DLD1 (cell line): ENCODE data around the gene SEMA3D.
"Not testable (repeated sequence)": the region's sequence is repeated elsewhere in the genome, so short reads cannot be mapped to it uniquely, and the experiment has no call there.

Experiments used
- in situ Hi-C: cut with HindIII; loops from 2 replicates; pipeline ENCODE4 v1.10.0; 2017; ENCODE audit warnings: low sequenced_read_pairs

SEMA3D gene

GRCh38 chr7:85001495-85002345 is 185.1 kb downstream of the SEMA3D start:
- in situ Hi-C loops = loop anchor here (25.0 kb wide), 1 partner anchor 1064 kb away; no protein-coding TSS in a partner anchor

GRCh38 chr7:85000735-85001350 is 186.0 kb downstream of the SEMA3D start:
- in situ Hi-C loops = loop anchor here (25.0 kb wide), 1 partner anchor 1064 kb away; no protein-coding TSS in a partner anchor

DNA sequence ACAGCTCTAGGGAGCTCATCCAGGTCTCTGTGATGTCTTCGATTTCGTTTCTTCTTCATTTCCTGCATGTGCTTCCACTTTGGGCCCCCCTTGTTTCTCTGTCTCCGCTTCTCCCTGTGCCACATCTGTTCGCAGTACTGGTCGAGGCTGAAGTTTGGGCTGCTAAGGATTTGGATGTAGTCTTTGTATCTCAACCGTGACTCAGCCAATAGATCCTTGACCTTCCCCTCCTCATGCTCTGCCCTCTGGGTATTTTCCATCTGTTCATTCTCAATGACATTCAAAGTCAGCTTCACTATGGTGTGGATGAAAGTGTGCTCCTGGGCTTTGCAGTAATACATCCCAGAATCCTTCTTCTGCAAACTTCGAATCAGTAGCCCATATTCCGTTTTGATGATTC is 187.4 kb downstream of the SEMA3D start:
- in situ Hi-C loops = no loop called here

GRCh38 chr7:84998665-84999064 is 188.2 kb downstream of the SEMA3D start:
- in situ Hi-C loops = no loop called here

DNA sequence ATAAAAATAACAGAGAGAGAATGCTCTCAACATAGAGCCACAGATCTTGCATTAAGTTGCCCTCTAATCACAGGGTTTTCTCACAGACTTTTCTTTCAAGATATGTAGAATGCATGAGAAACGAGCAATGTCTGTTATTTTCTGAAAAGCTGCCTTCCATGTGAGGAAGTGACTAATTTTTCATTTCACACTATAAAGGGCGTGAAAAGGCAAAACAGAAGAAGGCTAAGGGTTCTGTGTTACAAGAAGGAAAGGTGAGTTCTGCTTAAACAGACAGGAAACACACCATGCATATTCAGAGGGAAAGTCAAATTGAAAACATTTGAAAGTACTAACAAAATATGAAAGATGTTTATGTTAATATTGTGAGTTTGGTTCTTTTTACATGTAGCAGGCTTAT is 189.2 kb downstream of the SEMA3D start:
- in situ Hi-C loops = no loop called here

- in situ Hi-C loops = not testable (repeated sequence)
Observed at GRCh38 chr7:84992954-84993353, 193.9 kb downstream of the SEMA3D start.

DNA sequence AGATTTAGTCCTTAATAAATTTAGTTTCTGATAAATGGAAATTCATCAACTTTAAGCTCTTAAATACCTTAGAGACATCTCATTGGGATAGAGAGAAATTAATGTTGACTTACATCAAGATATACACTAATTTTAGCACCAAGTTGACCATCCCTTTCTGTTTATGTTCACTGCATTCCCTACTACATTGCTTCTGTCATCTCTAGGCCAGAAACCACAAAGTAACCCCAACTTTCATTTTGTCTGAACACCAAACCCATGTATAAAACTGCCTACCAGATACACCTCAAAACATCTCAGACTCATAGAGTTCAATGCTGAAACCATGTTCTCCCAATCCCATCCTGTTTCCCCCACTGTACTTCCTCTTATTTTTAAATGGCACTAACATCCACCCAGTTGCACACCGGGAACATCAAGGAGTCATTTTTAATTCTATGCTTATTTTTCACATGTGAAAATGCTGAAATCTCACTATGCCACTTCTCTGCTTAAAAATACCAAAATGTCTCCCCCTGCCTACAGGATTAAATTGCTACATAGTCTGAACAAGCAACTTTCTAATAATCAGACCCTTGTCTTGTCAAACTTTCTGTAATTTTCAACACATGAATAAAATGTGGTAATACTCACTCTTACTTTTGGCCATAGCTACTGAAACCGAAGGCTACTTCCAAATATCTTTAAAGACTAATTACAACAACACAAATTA is 201.6 kb downstream of the SEMA3D start:
- in situ Hi-C loops = no loop called here

DNA sequence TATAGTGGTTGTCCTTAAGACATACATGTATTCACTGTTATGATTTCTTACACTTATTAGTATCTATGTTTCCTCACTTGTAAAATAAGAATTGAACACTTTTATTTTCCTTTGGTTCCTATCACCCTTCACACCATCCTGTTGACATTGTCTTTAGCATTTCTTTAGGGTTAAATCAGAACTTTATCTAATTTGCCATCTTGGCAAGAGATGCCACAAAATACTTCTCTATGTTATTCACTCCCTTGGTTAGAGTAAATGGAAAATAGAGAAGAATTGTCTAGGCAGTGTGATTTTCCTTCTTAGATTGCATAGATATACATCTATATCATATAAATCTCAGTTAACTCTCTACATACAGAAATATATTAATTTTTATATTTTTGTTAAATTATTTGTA is 204.7 kb downstream of the SEMA3D start:
- in situ Hi-C loops = no loop called here

GRCh38 chr7:84981055-84981976 is 205.5 kb downstream of the SEMA3D start:
- in situ Hi-C loops = no loop called here

DNA sequence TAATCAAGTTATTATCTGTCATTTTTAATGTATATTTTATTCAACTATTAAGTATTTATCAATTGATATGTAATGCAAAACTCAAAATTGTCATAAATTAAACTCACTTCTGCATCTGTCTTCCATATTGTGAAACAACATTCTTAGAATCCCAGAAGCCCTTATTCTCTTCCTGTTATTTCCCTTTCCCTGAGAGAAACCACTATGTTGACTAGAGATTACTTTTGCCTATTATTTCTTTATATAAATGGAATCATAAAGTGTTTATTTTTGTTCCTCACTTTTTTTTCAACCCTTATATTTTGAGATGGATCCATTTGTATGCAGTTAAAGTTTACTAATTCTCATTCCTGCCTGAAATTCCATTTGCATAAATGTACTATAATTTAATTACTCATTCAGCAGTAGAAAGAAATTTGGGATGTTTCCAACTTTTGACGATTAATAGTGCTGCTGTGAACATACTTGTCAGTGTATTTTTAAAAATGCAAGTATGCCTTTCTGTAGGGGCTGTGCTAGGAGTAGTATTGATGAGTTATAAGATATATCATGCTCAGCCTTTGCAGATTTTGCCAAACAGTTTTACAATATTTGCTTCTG is 211.2 kb downstream of the SEMA3D start:
- in situ Hi-C loops = no loop called here

- in situ Hi-C loops = no loop called here
Observed at GRCh38 chr7:84971360-84971759, 215.5 kb downstream of the SEMA3D start.

- in situ Hi-C loops = no loop called here
Observed at GRCh38 chr7:84970670-84971069, 216.2 kb downstream of the SEMA3D start.

DNA sequence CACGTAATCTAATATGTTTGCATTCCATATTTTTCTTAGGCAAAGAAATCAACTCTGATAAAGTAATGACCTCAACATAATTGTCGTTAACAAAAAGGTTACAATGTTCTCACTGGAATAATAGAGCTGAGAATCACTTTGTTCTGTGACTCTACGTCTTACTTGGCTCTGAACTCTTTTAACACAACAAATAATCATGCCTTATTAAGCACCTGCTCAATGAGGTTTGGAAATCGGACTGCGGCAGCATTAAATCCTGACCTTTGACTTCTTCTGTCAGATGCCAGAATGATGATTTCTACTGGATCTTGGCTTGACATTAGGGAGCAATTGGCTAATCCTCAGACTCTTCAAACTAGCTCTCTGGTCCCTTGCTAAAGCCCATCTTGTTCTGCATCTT is 233.6 kb downstream of the SEMA3D start:
- in situ Hi-C loops = no loop called here

- in situ Hi-C loops = no loop called here
Observed at GRCh38 chr7:84950836-84951235, 236.0 kb downstream of the SEMA3D start.

DNA sequence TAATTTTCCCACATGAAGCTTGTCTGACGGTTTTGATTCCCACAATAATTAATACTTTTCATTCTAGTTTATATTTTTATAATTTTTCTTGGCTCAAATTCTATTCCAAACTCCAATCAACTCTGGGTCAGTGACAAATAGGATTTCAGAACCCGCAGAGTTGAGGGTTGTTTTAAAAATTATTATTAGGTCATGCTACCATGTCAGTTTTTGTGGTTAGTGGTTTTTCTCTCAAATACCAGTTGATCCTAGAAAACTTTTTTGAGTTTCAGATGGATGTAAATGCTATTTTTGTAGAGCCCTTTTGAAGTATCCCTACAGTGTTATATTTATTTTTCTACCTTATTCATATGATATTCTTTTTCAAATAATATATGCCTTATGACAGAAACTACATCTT is 237.4 kb downstream of the SEMA3D start:
- in situ Hi-C loops = no loop called here

DNA sequence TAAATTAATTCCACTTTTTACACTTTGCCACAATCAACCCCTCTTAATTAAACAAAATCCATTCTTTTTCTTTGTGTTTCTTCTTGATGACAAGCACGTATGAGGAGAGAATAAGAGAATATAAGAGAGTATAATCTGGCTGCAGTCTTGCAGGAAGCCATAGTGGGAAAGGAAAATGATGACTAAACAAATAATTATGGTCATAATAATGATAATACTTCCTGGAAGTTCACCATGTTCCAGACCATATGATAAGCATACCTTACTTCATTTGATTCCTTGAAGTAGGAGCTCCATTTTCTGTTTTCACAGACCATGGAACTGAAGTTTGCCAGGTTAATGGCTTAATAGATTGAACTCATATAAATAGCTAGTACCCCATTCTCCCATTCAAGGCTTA is 237.8 kb downstream of the SEMA3D start:
- in situ Hi-C loops = no loop called here

GRCh38 chr7:84948634-84949033 is 238.2 kb downstream of the SEMA3D start:
- in situ Hi-C loops = no loop called here

DNA sequence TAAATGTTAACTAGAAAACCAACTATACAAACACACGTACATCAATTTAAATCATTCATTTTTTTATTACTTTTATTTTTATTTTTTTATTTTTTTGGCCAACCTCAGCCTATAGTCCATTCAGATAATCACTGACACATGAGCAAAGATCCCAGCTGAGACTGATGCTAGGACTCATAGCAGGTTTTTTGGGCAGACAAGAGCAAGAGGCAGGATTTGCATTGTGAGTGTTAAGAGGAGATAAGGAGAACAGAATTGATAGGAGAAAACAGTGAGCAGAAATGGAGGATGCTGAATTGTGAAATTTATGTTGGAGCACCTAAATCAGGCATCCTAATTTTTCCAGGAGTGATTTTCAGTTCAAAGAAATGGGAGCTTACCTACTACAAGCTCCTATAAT is 240.3 kb downstream of the SEMA3D start:
- in situ Hi-C loops = no loop called here
